ENCODE results near the gene GRK5.

Gene GRK5

GRCh38 chr10:119477444-119477843, 270.1 kb downstream of the GRK5 start:
- H3K9me3 ChIP-seq (ENCODE audit: control insufficient read depth in 2 of 2, low read length in 2 of 2) = no peaks in the 10 kb centered on the region
- H3K4me1 ChIP-seq (ENCODE audit: control insufficient read depth, insufficient read depth, low read length) = peaks cover 21% of the 10 kb centered on the region
- H3K36me3 ChIP-seq (ENCODE audit: control insufficient read depth in 2 of 2, insufficient read depth in 2 of 2, low read length in 2 of 2) = no peaks in the 10 kb centered on the region
- no peak overlapping the region for H3K27ac ChIP-seq (ENCODE audit: low read length)
- H3K4me3 ChIP-seq (ENCODE audit: low read length in 2 of 2) = no peak overlapping the region
- no peak overlapping the region for H3K9ac ChIP-seq (ENCODE audit: low read length in 2 of 2)
- peaks cover 0 to 2% of the 10 kb centered on the region in 2 donors for H3K27me3 ChIP-seq (ENCODE audit: control insufficient read depth in 1 of 2, insufficient read depth in 2 of 2, low read length in 2 of 2)

GRCh38 chr10:119478111-119478802, 270.9 kb downstream of the GRK5 start:
- Histone ChIP-seq H3K9ac (ENCODE audit: low read length in 2 of 2) (peak overlapping the region in 1 of 2 donors; percentile 55), H3K4me3 (ENCODE audit: low read length in 2 of 2) (no peak overlapping the region), H3K27me3 (ENCODE audit: control insufficient read depth in 1 of 2, insufficient read depth in 2 of 2, low read length in 2 of 2) (peaks cover 0 to 3% of the 10 kb centered on the region in 2 donors), H3K27ac (ENCODE audit: low read length) (peak overlapping the region; percentile 75), H3K36me3 (ENCODE audit: control insufficient read depth in 2 of 2, insufficient read depth in 2 of 2, low read length in 2 of 2) (no peaks in the 10 kb centered on the region), H3K4me1 (ENCODE audit: control insufficient read depth, insufficient read depth, low read length) (peaks cover 21% of the 10 kb centered on the region), H3K9me3 (ENCODE audit: control insufficient read depth in 2 of 2, low read length in 2 of 2) (no peaks in the 10 kb centered on the region)

DNA sequence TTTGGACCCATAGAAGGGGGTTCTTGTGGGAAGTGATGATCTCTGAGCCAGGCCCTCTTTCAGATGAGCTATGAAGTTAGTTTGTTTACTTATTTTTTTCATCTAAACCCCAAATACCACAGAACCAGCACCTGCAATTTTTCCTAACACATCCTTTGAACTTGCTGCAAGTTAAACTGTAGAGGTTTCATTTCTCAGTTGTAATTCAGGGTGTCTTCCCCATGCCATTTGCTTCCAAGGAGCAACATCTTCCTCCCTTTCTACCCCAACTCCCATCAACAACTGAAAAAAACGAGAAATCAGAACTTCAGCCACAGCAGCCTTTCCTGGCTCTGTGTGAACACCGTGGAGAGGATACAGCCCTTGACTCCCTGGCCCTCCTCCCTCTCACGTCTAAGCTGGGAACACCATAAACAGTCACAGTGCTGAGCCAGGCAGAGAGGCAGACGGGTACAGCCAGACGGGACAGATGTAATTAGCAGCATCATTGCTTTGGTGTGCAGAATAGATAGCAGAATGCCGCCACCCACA, 271.5 kb downstream of the GRK5 start:
- H3K4me3 ChIP-seq (ENCODE audit: low read length in 2 of 2) = peak overlapping the region; percentile 9 to 64
- peaks cover 21% of the 10 kb centered on the region for H3K4me1 ChIP-seq (ENCODE audit: control insufficient read depth, insufficient read depth, low read length)
- peak overlapping the region; percentile 75 for H3K27ac ChIP-seq (ENCODE audit: low read length)
- no peaks in the 10 kb centered on the region for H3K9me3 ChIP-seq (ENCODE audit: control insufficient read depth in 2 of 2, low read length in 2 of 2)
- peak overlapping the region in 1 of 2 donors; percentile 55 for H3K9ac ChIP-seq (ENCODE audit: low read length in 2 of 2)
- H3K36me3 ChIP-seq (ENCODE audit: control insufficient read depth in 2 of 2, insufficient read depth in 2 of 2, low read length in 2 of 2) = no peaks in the 10 kb centered on the region
- H3K27me3 ChIP-seq (ENCODE audit: control insufficient read depth in 1 of 2, insufficient read depth in 2 of 2, low read length in 2 of 2) = peaks cover 0 to 4% of the 10 kb centered on the region in 2 donors

- H3K27ac ChIP-seq (ENCODE audit: low read length) = peak overlapping the region; percentile 75
- no peaks in the 10 kb centered on the region for H3K9me3 ChIP-seq (ENCODE audit: control insufficient read depth in 2 of 2, low read length in 2 of 2)
- H3K27me3 ChIP-seq (ENCODE audit: control insufficient read depth in 1 of 2, insufficient read depth in 2 of 2, low read length in 2 of 2) = peaks cover 0 to 4% of the 10 kb centered on the region in 2 donors
- no peak overlapping the region for H3K9ac ChIP-seq (ENCODE audit: low read length in 2 of 2)
- H3K4me1 ChIP-seq (ENCODE audit: control insufficient read depth, insufficient read depth, low read length) = peaks cover 21% of the 10 kb centered on the region
- no peaks in the 10 kb centered on the region for H3K36me3 ChIP-seq (ENCODE audit: control insufficient read depth in 2 of 2, insufficient read depth in 2 of 2, low read length in 2 of 2)
- peak overlapping the region; percentile 9 to 64 for H3K4me3 ChIP-seq (ENCODE audit: low read length in 2 of 2)
These were observed 272.2 kb downstream of the GRK5 start for GRCh38 chr10:119479532-119479931.

- Histone ChIP-seq H3K4me3 (ENCODE audit: low read length in 2 of 2) (no peak overlapping the region), H3K4me1 (ENCODE audit: control insufficient read depth, insufficient read depth, low read length) (peaks cover 21% of the 10 kb centered on the region), H3K27me3 (ENCODE audit: control insufficient read depth in 1 of 2, insufficient read depth in 2 of 2, low read length in 2 of 2) (peaks cover 0 to 2% of the 10 kb centered on the region in 2 donors), H3K27ac (ENCODE audit: low read length) (peak overlapping the region; percentile 49), H3K9me3 (ENCODE audit: control insufficient read depth in 2 of 2, low read length in 2 of 2) (no peaks in the 10 kb centered on the region), H3K9ac (ENCODE audit: low read length in 2 of 2) (peak overlapping the region in 1 of 2 donors; percentile 29), H3K36me3 (ENCODE audit: control insufficient read depth in 2 of 2, insufficient read depth in 2 of 2, low read length in 2 of 2) (no peaks in the 10 kb centered on the region)
These were observed 273.3 kb downstream of the GRK5 start for GRCh38 chr10:119480667-119481066.

DNA sequence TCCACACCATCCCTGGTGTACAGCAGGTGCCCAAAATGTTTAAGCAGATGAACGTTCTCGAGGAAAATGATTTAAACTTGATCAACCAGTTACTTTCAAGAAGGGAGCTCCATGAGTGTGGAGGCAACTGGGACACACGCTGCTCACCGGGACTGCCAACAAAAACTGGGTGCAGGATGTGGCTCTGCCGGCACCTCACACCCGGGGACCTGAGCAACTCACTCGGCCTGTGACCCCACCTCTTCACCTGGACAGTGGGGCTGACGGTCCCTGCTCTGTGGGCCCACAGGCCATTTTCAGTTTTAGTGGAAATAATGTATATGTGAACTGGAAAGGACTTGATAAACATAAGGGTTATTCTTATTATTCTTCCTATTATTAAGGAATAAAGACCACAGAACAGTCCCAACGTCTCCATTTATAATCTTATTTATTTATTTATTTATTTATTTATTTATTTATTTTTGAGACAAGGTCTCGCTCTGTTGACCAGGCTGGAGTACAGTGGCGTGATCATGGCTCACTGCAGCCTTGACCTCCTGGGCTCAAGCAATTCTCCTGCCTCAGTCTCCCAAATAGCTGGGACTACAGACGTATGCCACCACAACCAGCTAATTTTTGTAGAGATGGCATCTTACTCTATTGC, 274.5 kb downstream of the GRK5 start:
- H3K4me1 ChIP-seq (ENCODE audit: control insufficient read depth, insufficient read depth, low read length) = peaks cover 21% of the 10 kb centered on the region
- H3K9me3 ChIP-seq (ENCODE audit: control insufficient read depth in 2 of 2, low read length in 2 of 2) = no peaks in the 10 kb centered on the region
- no peak overlapping the region for H3K9ac ChIP-seq (ENCODE audit: low read length in 2 of 2)
- peaks cover 0 to 2% of the 10 kb centered on the region in 2 donors for H3K27me3 ChIP-seq (ENCODE audit: control insufficient read depth in 1 of 2, insufficient read depth in 2 of 2, low read length in 2 of 2)
- no peak overlapping the region for H3K27ac ChIP-seq (ENCODE audit: low read length)
- no peak overlapping the region for H3K4me3 ChIP-seq (ENCODE audit: low read length in 2 of 2)
- no peaks in the 10 kb centered on the region for H3K36me3 ChIP-seq (ENCODE audit: control insufficient read depth in 2 of 2, insufficient read depth in 2 of 2, low read length in 2 of 2)

DNA sequence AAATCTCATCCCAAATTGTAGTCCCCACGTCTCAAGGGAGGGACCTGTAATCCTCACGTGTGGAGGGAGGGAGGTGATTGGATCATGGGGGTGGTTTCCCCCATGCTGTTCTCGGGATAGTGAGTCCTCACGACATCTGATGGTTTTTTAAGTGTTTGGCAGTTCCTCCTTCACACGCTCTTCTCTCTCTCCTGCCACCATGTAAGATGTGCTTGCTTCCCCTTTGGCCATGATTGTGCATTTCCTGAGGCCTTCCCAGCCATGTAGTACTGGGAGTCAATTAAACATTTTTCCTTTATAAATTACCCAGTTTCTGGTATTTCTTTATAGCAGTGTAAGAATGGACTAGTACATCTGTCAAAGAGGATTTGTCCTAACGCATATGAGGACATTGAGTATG, 275.6 kb downstream of the GRK5 start:
- Histone ChIP-seq H3K27ac (ENCODE audit: low read length) (no peak overlapping the region), H3K4me1 (ENCODE audit: control insufficient read depth, insufficient read depth, low read length) (peaks cover 21% of the 10 kb centered on the region), H3K4me3 (ENCODE audit: low read length in 2 of 2) (no peak overlapping the region), H3K27me3 (ENCODE audit: control insufficient read depth in 1 of 2, insufficient read depth in 2 of 2, low read length in 2 of 2) (peaks cover 0 to 2% of the 10 kb centered on the region in 2 donors), H3K9me3 (ENCODE audit: control insufficient read depth in 2 of 2, low read length in 2 of 2) (no peaks in the 10 kb centered on the region), H3K36me3 (ENCODE audit: control insufficient read depth in 2 of 2, insufficient read depth in 2 of 2, low read length in 2 of 2) (no peaks in the 10 kb centered on the region), H3K9ac (ENCODE audit: low read length in 2 of 2) (no peak overlapping the region)

DNA sequence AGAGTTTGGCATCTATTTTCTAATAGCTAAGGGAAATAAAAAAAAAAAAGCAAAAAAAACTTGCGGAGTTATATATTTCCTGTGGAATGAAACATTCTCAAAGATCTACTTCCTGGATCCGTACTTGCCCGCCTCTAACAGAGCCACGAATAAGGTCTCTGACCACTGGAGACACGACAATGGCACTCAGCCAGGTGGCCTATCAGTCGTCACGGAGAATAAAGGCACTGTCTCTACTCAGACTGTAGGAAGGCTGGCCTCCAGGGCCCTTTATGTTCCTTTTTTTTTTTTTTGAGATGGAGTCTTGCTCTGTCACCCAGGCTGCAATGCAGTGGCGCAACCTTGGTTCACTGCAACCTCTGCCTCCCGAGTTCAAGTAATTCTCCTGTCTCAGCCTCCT, 276.5 kb downstream of the GRK5 start:
- Histone ChIP-seq H3K27me3 (ENCODE audit: control insufficient read depth in 1 of 2, insufficient read depth in 2 of 2, low read length in 2 of 2) (peaks cover 0 to 2% of the 10 kb centered on the region in 2 donors), H3K9me3 (ENCODE audit: control insufficient read depth in 2 of 2, low read length in 2 of 2) (no peaks in the 10 kb centered on the region), H3K9ac (ENCODE audit: low read length in 2 of 2) (no peak overlapping the region), H3K4me3 (ENCODE audit: low read length in 2 of 2) (no peak overlapping the region), H3K4me1 (ENCODE audit: control insufficient read depth, insufficient read depth, low read length) (peaks cover 18% of the 10 kb centered on the region), H3K36me3 (ENCODE audit: control insufficient read depth in 2 of 2, insufficient read depth in 2 of 2, low read length in 2 of 2) (no peaks in the 10 kb centered on the region), H3K27ac (ENCODE audit: low read length) (no peak overlapping the region)

DNA sequence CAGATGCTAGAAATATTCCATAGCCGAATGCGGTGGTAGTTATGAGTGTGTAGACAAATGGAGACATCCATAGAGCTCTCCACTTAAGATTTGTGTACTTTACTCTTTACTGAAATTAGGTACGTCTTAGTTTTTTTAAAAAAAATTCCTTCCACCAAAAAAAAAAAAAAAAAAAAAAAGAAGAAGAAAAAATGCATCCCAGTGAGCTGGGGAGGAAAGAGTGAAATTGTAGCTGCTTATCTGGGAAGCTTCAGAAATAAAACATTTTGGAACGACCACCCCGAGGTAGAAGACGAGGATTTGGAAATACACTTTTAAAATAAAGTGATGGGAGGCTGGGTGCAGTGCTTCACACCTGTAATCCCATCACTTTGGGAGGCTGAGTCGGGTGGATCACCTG, 281.3 kb downstream of the GRK5 start:
- no peaks in the 10 kb centered on the region for H3K36me3 ChIP-seq (ENCODE audit: control insufficient read depth in 2 of 2, insufficient read depth in 2 of 2, low read length in 2 of 2)
- no peaks in the 10 kb centered on the region for H3K27me3 ChIP-seq (ENCODE audit: control insufficient read depth in 1 of 2, insufficient read depth in 2 of 2, low read length in 2 of 2)
- no peaks in the 10 kb centered on the region for H3K9me3 ChIP-seq (ENCODE audit: control insufficient read depth in 2 of 2, low read length in 2 of 2)
- no peak overlapping the region for H3K4me3 ChIP-seq (ENCODE audit: low read length in 2 of 2)
- no peak overlapping the region for H3K27ac ChIP-seq (ENCODE audit: low read length)
- peaks cover 5% of the 10 kb centered on the region for H3K4me1 ChIP-seq (ENCODE audit: control insufficient read depth, insufficient read depth, low read length)
- no peak overlapping the region for H3K9ac ChIP-seq (ENCODE audit: low read length in 2 of 2)

DNA sequence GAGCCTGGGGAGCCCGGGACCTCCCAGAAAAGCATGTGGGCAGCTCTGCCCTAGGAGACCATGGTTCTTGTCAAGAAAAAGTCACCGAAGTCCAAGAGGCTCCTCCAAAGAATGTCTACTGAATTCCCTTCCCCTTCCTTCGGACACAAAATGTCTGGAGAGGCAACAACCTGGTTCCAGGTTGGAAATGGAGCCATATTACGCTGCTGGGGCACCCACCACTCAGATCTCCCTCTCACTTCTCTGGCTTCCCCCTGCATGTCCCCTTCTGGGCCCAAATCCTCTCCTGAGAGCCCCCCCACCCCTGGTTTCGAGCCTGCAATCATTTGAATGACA, 282.6 kb downstream of the GRK5 start:
- peak overlapping the region in 1 of 2 donors; percentile 69 for H3K4me3 ChIP-seq (ENCODE audit: low read length in 2 of 2)
- H3K4me1 ChIP-seq (ENCODE audit: control insufficient read depth, insufficient read depth, low read length) = peaks cover 17% of the 10 kb centered on the region

More for the DNA sequence above, 282.6 kb downstream of the GRK5 start:
- Histone ChIP-seq H3K27me3 (ENCODE audit: control insufficient read depth in 1 of 2, insufficient read depth in 2 of 2, low read length in 2 of 2) (no peaks in the 10 kb centered on the region), H3K36me3 (ENCODE audit: control insufficient read depth in 2 of 2, insufficient read depth in 2 of 2, low read length in 2 of 2) (no peaks in the 10 kb centered on the region), H3K27ac (ENCODE audit: low read length) (no peak overlapping the region), H3K9me3 (ENCODE audit: control insufficient read depth in 2 of 2, low read length in 2 of 2) (no peaks in the 10 kb centered on the region), H3K9ac (ENCODE audit: low read length in 2 of 2) (no peak overlapping the region)
